Measurements from ENCODE around the gene TDO2. TPM values are rescaled to one million over a fixed set of nuclear protein-coding genes. Genes with fewer than 3 reads are reported as not detected.

Gene TDO2
- total RNA-seq, 3 donors from 2014 or later = not detected

GRCh38 chr4:155885666-155886065 lies 17.8 kb upstream of the TDO2 start:
- no peak for DNase-seq (ENCODE audit: low spot score in 2 of 2)

GRCh38 chr4:155887045-155887444 lies 16.5 kb upstream of the TDO2 start:
- intact Hi-C loops (cut with DNase I; ENCODE audit: low total_unique reads) = no loop called here
- Histone ChIP-seq H3K36me3 (no peaks in the 10 kb centered on the region), H3K27ac (no peak overlapping the region)

More at GRCh38 chr4:155885666-155886065, 17.8 kb upstream of the TDO2 start:
- Histone ChIP-seq H3K9me3 (no peaks in the 10 kb centered on the region), H3K4me1 (no peaks in the 10 kb centered on the region), H3K27ac (no peak overlapping the region), H3K4me3 (no peak overlapping the region), H3K36me3 (no peaks in the 10 kb centered on the region), H3K27me3 (no peaks in the 10 kb centered on the region)
- TF ChIP-seq POLR2AphosphoS5 (IDR thresholded peaks at IDR 0.05) (no peak), POLR2A (IDR thresholded peaks at IDR 0.05) (no peak), CTCF (IDR thresholded peaks at IDR 0.05) (no peak)
- intact Hi-C loops (cut with DNase I; ENCODE audit: low total_unique reads) = no loop called here

GRCh38 chr4:155887847-155888570 lies 15.5 kb upstream of the TDO2 start:
- Histone ChIP-seq H3K27me3 (no peaks in the 10 kb centered on the region), H3K9me3 (no peaks in the 10 kb centered on the region), H3K36me3 (no peaks in the 10 kb centered on the region), H3K4me1 (no peaks in the 10 kb centered on the region), H3K27ac (no peak overlapping the region), H3K4me3 (no peak overlapping the region)
- TF ChIP-seq CTCF (IDR thresholded peaks at IDR 0.05) (no peak), POLR2AphosphoS5 (IDR thresholded peaks at IDR 0.05) (no peak), POLR2A (IDR thresholded peaks at IDR 0.05) (no peak)
- intact Hi-C loops (cut with DNase I; ENCODE audit: low total_unique reads) = no loop called here
- DNase-seq (ENCODE audit: low spot score in 2 of 2) = no peak

More at GRCh38 chr4:155887045-155887444, 16.5 kb upstream of the TDO2 start:
- Histone ChIP-seq H3K9me3 (no peaks in the 10 kb centered on the region), H3K4me3 (no peak overlapping the region), H3K27me3 (no peaks in the 10 kb centered on the region), H3K4me1 (no peaks in the 10 kb centered on the region)
- no peak for DNase-seq (ENCODE audit: low spot score in 2 of 2)
- no peak for TF ChIP-seq CTCF (IDR thresholded peaks at IDR 0.05)

GRCh38 chr4:155889031-155889793 lies 14.3 kb upstream of the TDO2 start:
- Histone ChIP-seq H3K4me3 (no peak overlapping the region), H3K27ac (no peak overlapping the region), H3K27me3 (no peaks in the 10 kb centered on the region), H3K36me3 (no peaks in the 10 kb centered on the region), H3K4me1 (no peaks in the 10 kb centered on the region), H3K9me3 (no peaks in the 10 kb centered on the region)
- TF ChIP-seq CTCF (IDR thresholded peaks at IDR 0.05) (no peak), POLR2A (IDR thresholded peaks at IDR 0.05) (no peak), POLR2AphosphoS5 (IDR thresholded peaks at IDR 0.05) (no peak)
- intact Hi-C loops (cut with DNase I; ENCODE audit: low total_unique reads) = no loop called here
- DNase-seq (ENCODE audit: low spot score in 2 of 2) = no peak

- intact Hi-C loops (cut with DNase I; ENCODE audit: low total_unique reads) = no loop called here
- TF ChIP-seq CTCF (IDR thresholded peaks at IDR 0.05) (no peak), POLR2A (IDR thresholded peaks at IDR 0.05) (no peak), POLR2AphosphoS5 (IDR thresholded peaks at IDR 0.05) (no peak)
- Histone ChIP-seq H3K27me3 (no peaks in the 10 kb centered on the region), H3K9me3 (no peaks in the 10 kb centered on the region), H3K36me3 (no peaks in the 10 kb centered on the region), H3K4me3 (no peak overlapping the region), H3K27ac (no peak overlapping the region), H3K4me1 (no peaks in the 10 kb centered on the region)
- DNase-seq (ENCODE audit: low spot score in 2 of 2) = no peak
Observed at GRCh38 chr4:155889946-155890345, 13.6 kb upstream of the TDO2 start.

All from breast epithelium (tissue), 4 donors.